ENCODE data around the gene SH2D7.

SH2D7 gene

DNA sequence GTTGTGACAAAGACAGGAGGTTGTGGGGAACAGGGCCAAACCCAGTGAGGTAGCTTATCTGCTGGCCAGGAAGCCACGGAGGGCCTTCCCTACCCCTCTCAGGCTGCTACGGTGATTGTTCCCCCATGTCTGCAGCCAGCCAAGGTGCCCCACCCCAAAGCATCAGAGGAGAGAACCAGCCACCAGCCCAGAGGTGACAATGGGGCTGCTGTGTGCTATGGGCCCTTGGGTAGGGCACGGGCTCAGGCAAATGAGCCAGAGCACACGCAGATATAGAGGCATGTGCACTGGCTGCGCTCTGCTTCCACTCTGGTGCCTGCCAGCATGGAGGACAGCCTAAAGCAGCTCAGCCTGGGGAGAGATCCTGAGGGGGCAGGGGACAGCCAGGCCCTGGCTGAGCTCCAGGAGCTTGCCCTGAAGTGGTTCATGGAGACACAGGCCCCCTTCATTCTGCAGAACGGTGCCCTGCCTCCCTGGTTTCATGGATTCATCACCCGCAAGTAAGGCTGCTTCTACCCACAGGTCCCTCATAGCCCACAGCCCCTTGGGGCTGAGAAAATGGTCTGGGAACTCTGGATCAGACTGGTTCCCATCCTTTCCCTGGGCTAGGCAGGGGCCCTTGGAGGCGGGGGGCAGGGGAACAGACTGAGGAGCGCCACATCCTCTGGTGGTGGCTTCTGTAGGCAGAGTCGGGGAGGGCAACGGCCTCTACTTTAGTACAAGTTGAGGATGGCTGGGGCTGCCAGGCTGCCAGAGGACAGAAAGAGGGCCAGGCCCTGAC is at the start of gene SH2D7:
Gene SH2D7 (plus strand): TSS at position 301 of the 781 bp plus-strand sequence. CDS start 24 bp downstream, at position 325.
- no peak for DNase-seq

- no peak for DNase-seq
These were observed 47.8 kb upstream of the SH2D7 start for GRCh38 chr15:78044407-78045155.

DNA sequence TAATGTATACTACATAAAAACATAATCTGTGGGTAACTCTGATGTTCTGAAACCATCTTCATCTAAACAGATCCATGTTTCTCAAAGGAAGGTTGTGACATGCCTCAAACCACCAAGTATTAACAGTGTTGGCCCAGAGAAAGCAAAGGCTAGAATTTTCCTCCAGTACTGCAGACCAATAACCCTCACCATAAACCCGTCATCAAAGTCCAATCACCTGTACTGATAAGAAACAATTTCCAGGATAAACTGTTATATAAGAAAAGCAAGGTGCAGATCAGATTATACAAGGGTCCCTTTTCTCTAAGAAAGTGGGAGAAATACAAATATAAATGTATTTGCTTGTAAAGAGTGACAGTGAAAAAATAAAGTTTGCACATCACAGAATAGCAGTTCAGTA is 47.2 kb upstream of the SH2D7 start:
- DNase-seq = no peak

GRCh38 chr15:78046796-78047341 is 45.5 kb upstream of the SH2D7 start:
- DNase-seq = no peak

DNA sequence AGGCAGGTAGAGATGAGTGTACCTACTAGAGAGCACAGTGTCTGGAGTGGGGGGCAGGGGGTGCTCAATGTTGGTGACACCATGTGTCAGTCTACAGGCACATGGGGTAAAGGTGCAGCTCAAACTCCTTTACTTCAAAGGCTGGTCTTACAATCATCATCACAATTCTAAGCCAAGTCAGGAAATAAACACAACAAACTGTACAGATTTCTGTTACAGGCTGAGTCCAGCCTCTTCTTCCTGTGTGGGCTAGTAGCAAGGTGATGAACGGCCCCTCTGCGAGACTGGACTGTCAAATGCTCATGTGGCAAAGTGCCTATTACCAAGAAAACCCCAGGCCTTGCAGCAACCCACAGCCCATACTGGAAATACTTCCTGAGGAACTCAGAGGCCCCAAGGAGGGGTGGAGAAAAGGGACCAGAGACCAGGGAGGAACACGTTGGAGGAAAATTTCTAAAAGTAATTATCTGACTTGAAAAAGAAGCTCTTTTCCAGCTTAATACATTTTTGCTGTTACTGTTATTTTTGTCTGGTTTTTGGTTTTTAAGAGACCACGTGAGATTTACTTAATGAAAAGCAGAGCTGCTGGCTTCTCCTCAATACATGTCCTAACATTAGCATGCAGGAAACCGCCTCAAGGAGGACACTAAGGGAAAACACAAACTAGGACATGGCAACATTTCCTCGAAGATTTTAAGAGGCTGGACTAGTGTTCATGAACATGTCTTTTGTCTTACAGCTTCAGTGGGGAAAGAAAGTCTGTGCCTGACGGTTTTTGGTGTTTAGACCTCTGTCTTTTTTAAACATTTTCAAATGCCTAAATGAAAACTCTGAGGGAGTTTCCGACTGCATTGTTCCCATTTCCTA is 44.4 kb upstream of the SH2D7 start:
- no peak for DNase-seq

- no peak for DNase-seq
These were observed 43.8 kb upstream of the SH2D7 start for GRCh38 chr15:78048628-78048920.

GRCh38 chr15:78049691-78050440 is 42.5 kb upstream of the SH2D7 start:
- no peak for DNase-seq

GRCh38 chr15:78050441-78050809 is 41.9 kb upstream of the SH2D7 start:
- DNase-seq = no peak

GRCh38 chr15:78050826-78051225 is 41.5 kb upstream of the SH2D7 start:
- no peak for DNase-seq

GRCh38 chr15:78051596-78051995 is 40.8 kb upstream of the SH2D7 start:
- no peak for DNase-seq

- peak; percentile 15 for DNase-seq
These were observed 40.4 kb upstream of the SH2D7 start for GRCh38 chr15:78052001-78052401.

- DNase-seq = no peak
These were observed 39.8 kb upstream of the SH2D7 start for GRCh38 chr15:78052545-78052944.

DNA sequence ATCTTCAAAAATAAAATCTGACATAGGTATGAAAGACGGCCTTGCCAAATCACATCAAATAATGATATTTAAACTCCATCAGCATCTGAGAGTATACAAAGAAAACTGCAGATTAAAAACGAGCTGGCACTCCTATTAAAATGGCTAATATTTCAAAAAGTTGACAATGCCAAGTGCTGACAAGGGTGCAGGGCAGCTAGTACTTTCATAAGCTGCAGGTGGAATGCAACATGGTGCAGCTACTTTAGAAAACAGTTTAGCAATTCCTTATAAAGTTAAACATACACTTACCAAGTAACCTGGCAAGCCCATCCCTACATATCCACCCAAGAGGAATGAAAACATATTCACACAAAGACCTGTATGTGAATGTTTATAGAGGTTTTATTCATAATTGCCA is 37.8 kb upstream of the SH2D7 start:
- DNase-seq = no peak

DNA sequence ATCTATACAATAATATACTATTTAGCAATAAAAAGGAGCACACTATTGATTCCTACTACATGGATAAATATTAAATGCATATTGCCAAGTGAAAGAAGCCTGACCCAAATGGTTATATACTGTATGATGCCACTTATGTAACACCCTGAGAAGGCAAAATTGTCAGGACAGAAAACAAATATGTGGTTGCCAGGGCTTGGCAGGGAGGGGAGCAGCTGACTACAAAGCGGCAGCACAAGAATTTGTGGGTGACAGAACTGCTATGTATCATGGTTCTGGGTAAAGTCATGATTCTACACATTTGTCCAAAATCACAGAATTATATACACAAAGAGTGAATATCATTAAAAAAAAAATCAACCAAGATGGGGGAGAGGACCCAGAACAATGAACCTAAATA is 37.4 kb upstream of the SH2D7 start:
- no peak for DNase-seq

- DNase-seq = no peak
These were observed 36.2 kb upstream of the SH2D7 start for GRCh38 chr15:78055919-78056713.

DNA sequence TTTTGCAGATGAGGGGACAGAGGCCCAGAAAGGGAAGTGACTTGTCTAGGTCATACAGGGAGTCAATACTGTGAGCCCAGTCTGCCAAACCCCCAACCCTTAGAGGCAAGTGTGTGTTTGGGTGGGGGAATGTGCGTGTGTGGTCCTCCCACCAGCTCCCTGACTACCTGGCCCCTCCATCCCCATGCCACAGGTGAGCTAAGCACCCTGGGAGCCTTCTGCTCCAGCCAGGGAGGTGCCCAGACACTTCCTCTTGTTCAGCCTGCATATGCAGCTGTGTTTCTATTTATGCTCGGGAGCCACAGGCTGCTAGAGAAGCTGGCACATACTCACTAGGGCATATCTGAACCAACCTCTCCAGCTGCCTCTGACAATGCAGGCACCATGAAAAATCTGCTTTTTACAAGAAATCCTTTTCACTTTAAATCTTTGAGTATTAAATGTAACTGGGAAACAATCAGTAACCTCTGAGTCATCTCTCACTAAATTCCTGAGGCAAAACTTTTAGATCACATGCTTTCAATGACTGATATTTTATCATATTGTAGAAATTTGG is 35.6 kb upstream of the SH2D7 start:
- DNase-seq = no peak

DNA sequence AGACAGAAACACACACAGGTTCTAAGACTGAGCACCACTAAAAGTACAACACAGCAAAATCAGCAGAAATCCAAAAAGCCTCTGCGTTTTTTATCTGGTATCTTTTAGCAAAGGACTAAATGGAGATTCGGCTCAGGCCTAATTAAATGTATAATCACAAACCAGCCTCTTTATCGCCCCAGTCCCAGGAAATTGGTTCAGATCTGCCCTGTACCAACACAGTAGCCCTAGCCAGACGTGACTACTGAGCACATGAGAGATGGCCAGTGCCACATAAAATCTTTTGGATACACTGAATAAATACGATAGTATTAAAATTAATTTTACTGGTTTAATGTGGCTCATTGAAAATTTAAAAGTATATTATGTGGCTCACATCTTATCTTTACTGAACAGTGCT is 34.6 kb upstream of the SH2D7 start:
- no peak for DNase-seq

DNA sequence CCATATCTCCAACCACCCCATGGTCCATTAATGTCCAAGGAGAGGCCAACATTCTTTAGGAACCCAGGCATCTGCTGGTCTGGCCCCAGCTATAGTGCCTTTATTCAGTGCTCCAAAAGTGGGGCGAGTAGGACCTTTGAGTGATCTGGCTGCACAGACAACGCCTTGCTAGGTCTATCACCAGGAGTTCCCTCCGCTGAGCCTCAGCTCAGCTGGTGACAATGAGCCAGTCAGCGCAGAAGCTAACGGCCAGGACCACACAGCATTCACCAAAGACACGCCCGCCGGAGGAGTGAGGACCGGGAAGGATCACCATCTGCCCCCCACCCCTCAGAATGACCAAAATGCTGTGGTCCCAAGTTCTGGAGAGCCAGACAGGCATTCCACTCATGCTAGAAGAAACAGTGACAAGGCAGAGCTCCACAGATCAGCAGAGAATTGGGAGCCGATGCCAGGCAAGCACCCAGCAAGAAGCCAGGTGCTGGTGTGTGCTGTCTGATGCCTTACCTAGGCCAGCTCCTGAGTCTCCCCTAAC is 33.9 kb upstream of the SH2D7 start:
- DNase-seq = no peak

DNA sequence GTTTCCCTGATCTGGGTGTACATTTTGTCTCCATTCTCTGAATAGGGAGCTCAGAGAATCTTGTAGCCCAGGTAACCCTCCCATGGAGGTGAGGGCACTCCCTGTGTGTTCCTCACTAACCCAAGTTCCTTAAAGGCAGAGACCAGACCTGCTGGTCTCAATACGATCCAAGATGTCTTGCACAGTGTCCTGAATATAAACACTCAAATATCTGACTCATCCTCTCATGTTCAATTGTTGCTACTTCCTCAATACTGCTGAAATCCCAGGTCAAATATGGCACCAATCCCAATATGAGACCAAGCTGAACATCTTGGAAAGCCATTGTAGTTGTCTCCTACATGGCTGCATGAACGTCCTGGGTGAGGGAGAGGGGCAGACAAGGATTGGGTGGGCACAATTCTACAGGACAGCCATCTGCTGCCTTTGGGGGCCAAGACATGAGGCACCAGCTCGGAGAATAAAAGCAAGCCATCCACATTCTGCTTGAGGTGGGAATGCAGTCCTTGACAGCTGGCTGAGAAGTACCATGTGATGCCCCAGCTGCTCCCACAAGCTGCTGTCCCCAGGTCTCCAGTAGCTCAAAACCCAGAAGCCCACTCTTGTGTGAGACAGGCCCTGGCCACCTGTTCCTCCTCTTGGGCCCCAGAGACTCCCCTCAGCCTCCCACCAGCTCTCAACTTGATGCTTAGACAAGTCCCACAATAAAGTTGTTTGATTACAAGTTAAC is 33.1 kb upstream of the SH2D7 start:
- DNase-seq = no peak

GRCh38 chr15:78060232-78060631 is 32.1 kb upstream of the SH2D7 start:
- no peak for DNase-seq
